ENCODE results near the gene ANKRD36. TPM values are rescaled to one million over a fixed set of nuclear protein-coding genes. Genes with fewer than 3 reads are reported as not detected.
"Not testable (repeated sequence)": the region's sequence is repeated elsewhere in the genome, so short reads cannot be mapped to it uniquely, and the experiment has no call there.

Gene ANKRD36
- total RNA-seq, 1 donor from 2014 or later: 33.4 TPM

DNA sequence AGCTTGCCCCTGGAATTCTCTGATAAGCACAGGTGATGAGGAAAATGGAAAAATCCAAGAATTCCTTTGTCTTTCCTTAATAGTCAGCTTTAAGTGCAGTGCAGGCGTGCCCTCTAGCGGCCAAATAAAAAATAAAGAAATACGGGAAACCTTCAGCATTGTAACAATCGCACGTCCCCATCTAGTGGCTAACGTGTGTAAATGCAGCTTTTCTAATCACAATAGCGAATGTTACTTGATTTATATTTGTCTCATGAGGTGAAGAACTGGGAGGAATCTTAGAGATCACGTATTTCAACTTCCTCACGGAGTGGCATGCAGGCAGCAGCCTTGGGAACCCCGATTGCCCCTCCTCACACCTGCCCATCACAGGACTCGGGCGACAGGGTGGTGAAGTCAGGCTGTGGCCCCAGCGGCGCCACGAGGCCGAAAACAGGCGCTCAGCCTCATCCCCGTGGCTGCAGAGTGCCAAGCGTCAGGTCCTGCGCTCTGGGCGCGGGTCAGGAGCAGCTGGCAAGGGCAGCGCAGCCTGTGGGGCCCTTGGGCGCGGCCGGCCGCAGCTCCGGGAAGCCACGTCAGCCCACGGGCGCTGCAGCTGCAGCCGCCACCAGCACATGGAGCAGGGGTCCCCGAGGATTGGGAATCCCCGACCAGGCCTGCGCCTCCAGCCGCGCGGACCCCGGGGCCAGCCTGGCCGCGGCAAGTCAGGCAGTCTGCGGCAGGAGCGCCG, 468 bp upstream of the ANKRD36 start:
- peak in 1 of 2 donors; percentile 86 for DNase-seq (ENCODE audit: extremely low spot score in 2 of 2)
- TF ChIP-seq CTCF (IDR thresholded peaks at IDR 0.05) (peak; percentile 62 to 99 (median 99)), POLR2AphosphoS5 (IDR thresholded peaks at IDR 0.05; ENCODE audit: insufficient read depth in 1 of 2, low read depth in 1 of 2) (peak; percentile 8 to 47)
- H3K27me3 ChIP-seq; H3K36me3 ChIP-seq; intact Hi-C loops (cut with DNase I); H3K9me3 ChIP-seq; H3K4me1 ChIP-seq: not testable (repeated sequence)
- H3K27ac ChIP-seq: peak overlapping the region; percentile 94
- peak overlapping the region; percentile 70 to 85 for H3K4me3 ChIP-seq

- H3K9me3 ChIP-seq; H3K4me1 ChIP-seq; DNase-seq (ENCODE audit: extremely low spot score in 2 of 2); intact Hi-C loops (cut with DNase I); H3K36me3 ChIP-seq; H3K27me3 ChIP-seq: not testable (repeated sequence)
- H3K4me3 ChIP-seq: peak overlapping the region; percentile 70 to 85
- H3K27ac ChIP-seq: peak overlapping the region; percentile 94
Observed at GRCh38 chr2:97113882-97114255, 916 bp downstream of the ANKRD36 start.

- DNase-seq (ENCODE audit: extremely low spot score in 2 of 2); H3K36me3 ChIP-seq; H3K4me1 ChIP-seq; intact Hi-C loops (cut with DNase I); H3K27me3 ChIP-seq; H3K9me3 ChIP-seq; H3K27ac ChIP-seq; H3K4me3 ChIP-seq: not testable (repeated sequence)
Observed at GRCh38 chr2:97129090-97129489, 16.1 kb downstream of the ANKRD36 start.

DNA sequence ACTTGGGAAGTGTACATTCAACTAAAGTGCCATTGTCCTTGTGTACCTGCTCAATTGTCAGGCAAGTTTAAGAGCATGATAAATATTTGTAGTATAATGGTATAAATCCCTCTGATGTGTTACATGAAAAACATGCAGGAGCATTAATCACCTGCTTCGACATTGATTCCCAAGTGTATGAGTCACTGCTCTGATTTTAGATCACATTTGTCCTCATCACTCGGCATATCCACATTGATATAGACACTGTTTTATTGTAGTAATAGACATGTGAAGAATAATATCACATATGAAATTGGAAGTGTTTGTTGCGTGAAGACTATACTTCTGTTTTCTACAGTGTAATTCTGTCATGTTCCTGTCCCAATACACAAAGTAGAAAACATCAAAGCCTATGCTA, 31.1 kb downstream of the ANKRD36 start:
- intact Hi-C loops (cut with DNase I); H3K27me3 ChIP-seq; H3K4me1 ChIP-seq; H3K4me3 ChIP-seq; H3K27ac ChIP-seq; H3K9me3 ChIP-seq; DNase-seq (ENCODE audit: extremely low spot score in 2 of 2): not testable (repeated sequence)
- H3K36me3 ChIP-seq: peaks cover 0 to 12% of the 10 kb centered on the region in 2 donors

- intact Hi-C loops (cut with DNase I): not testable (repeated sequence)
Observed at GRCh38 chr2:97166548-97166947, 53.6 kb downstream of the ANKRD36 start.

GRCh38 chr2:97167938-97168337, 55.0 kb downstream of the ANKRD36 start:
- intact Hi-C loops (cut with DNase I); H3K4me3 ChIP-seq; H3K27me3 ChIP-seq; H3K9me3 ChIP-seq; H3K4me1 ChIP-seq; DNase-seq (ENCODE audit: extremely low spot score in 2 of 2); H3K27ac ChIP-seq: not testable (repeated sequence)
- H3K36me3 ChIP-seq: peaks cover 0 to 22% of the 10 kb centered on the region in 2 donors

More at GRCh38 chr2:97166548-97166947, 53.6 kb downstream of the ANKRD36 start:
- not testable (repeated sequence) for H3K27me3 ChIP-seq; H3K27ac ChIP-seq; H3K4me1 ChIP-seq; H3K4me3 ChIP-seq; DNase-seq (ENCODE audit: extremely low spot score in 2 of 2); H3K9me3 ChIP-seq
- peaks cover 0 to 22% of the 10 kb centered on the region in 2 donors for H3K36me3 ChIP-seq

GRCh38 chr2:97168583-97168982, 55.6 kb downstream of the ANKRD36 start:
- H3K27me3 ChIP-seq; intact Hi-C loops (cut with DNase I); H3K9me3 ChIP-seq; H3K4me3 ChIP-seq; H3K4me1 ChIP-seq; H3K27ac ChIP-seq; DNase-seq (ENCODE audit: extremely low spot score in 2 of 2): not testable (repeated sequence)
- peaks cover 0 to 19% of the 10 kb centered on the region in 2 donors for H3K36me3 ChIP-seq

GRCh38 chr2:97180391-97180790, 67.4 kb downstream of the ANKRD36 start:
- H3K4me3 ChIP-seq; intact Hi-C loops (cut with DNase I); H3K4me1 ChIP-seq; DNase-seq (ENCODE audit: extremely low spot score in 2 of 2); H3K9me3 ChIP-seq; H3K27me3 ChIP-seq; H3K36me3 ChIP-seq; H3K27ac ChIP-seq: not testable (repeated sequence)

DNA sequence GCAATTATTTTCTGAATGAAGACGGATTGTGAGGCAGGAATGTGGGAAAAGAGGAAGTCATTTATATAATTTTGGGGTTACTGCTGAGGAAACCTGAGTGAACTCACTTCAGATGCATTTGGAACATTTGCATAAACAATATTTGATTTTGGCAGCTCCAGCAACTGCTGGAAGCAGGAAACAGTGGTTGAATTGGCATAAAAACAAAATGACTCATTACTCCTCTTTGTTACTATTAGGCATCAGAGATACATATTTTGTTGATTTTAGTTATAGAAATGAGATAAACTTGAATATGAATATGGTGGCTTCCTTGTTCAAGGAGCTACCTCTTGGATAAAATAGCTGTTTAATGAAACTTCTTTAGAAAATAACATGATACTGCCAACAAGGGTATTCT, 82.4 kb downstream of the ANKRD36 start:
- H3K9me3 ChIP-seq; H3K27me3 ChIP-seq; DNase-seq (ENCODE audit: extremely low spot score in 2 of 2); H3K4me3 ChIP-seq; intact Hi-C loops (cut with DNase I); H3K27ac ChIP-seq; H3K4me1 ChIP-seq: not testable (repeated sequence)
- peaks cover 0 to 42% of the 10 kb centered on the region in 2 donors for H3K36me3 ChIP-seq

GRCh38 chr2:97197251-97197650, 84.3 kb downstream of the ANKRD36 start:
- H3K9me3 ChIP-seq; H3K4me3 ChIP-seq; H3K27ac ChIP-seq; H3K4me1 ChIP-seq; DNase-seq (ENCODE audit: extremely low spot score in 2 of 2); intact Hi-C loops (cut with DNase I); H3K27me3 ChIP-seq: not testable (repeated sequence)
- peaks cover 0 to 35% of the 10 kb centered on the region in 2 donors for H3K36me3 ChIP-seq

GRCh38 chr2:97200887-97201286, 87.9 kb downstream of the ANKRD36 start:
- DNase-seq (ENCODE audit: extremely low spot score in 2 of 2); H3K27me3 ChIP-seq; intact Hi-C loops (cut with DNase I); H3K27ac ChIP-seq; H3K9me3 ChIP-seq; H3K4me3 ChIP-seq; H3K4me1 ChIP-seq: not testable (repeated sequence)
- H3K36me3 ChIP-seq: peaks cover 0 to 39% of the 10 kb centered on the region in 2 donors

DNA sequence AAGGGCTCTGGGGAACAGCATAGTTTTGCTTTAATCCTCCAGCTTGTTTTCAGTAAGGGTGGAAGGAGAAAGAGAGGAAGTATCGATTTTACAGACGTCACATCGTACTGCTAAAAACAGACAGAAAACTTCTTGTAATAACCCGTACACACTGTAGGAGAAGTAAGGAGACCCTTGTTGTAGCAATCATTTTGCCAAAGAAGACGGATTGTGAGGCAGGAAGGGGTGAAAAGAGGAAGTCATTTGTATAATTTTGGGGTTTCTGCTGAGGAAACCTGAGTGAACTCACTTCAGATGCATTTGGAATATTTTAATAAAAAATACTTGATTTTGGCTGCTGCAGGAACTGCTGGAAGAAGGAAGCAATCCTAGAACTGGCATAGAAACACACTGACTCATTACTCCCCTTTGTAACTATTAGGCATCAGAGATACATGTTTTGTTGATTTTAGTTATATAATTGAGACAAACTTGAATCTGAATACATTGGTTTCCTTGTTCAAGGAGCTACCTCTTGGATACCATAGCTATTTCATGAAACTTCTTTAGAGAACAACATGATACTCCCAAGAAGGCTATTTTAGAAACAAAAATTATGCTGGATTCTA, 89.8 kb downstream of the ANKRD36 start:
- H3K27me3 ChIP-seq; DNase-seq (ENCODE audit: extremely low spot score in 2 of 2); H3K4me3 ChIP-seq; H3K27ac ChIP-seq; H3K4me1 ChIP-seq; intact Hi-C loops (cut with DNase I); H3K9me3 ChIP-seq: not testable (repeated sequence)
- H3K36me3 ChIP-seq: peaks cover 0 to 24% of the 10 kb centered on the region in 2 donors
